ENCODE results near the gene CLCN2.

DNA sequence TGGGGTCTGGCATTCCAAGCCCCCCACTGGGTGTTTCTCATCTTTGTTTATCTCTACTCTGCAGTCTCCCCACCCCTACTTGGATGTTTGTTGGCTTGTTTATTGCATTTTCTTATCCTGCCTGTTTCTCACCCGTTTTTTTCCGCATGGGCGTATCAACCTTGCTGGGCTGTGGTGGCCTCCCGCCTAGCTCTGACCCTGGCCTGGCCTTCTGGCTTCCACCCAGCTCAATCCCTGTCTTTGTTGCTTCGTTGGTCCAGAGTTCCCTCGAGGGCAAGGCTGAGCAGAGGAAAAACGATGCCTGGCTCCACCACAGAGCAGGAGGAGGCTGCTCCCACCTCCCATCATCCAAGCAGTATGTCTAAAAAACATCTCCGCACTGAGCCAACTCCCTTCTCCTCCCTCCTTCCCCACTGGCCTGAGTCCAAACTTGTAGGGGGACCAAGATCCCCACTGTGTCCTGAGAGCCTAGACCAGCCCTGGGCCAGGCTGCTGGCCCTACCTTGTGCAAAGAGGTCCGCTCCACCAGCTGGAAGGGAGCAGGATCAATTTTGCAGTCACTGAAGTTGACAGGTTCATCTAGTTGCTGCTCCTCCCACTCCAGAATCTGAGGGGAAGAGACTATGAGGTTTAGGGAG is 9.8 kb downstream of the CLCN2 start:
- TF ChIP-seq CTCF (IDR thresholded peaks at IDR 0.05) = no peak
- no peak for TF ChIP-seq TEAD4 (CRISPR knock-in tag; IDR thresholded peaks at IDR 0.05)
- TF ChIP-seq, protein P1, sequence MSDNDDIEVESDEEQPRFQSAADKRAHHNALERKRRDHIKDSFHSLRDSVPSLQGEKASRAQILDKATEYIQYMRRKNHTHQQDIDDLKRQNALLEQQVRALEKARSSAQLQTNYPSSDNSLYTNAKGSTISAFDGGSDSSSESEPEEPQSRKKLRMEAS (CRISPR knock-in tag; IDR thresholded peaks at IDR 0.05) = no peak
- no peak for TF ChIP-seq ATF2 (CRISPR knock-in tag; IDR thresholded peaks at IDR 0.05; ENCODE audit: borderline replicate concordance, low read depth)
- TF ChIP-seq, protein P2, sequence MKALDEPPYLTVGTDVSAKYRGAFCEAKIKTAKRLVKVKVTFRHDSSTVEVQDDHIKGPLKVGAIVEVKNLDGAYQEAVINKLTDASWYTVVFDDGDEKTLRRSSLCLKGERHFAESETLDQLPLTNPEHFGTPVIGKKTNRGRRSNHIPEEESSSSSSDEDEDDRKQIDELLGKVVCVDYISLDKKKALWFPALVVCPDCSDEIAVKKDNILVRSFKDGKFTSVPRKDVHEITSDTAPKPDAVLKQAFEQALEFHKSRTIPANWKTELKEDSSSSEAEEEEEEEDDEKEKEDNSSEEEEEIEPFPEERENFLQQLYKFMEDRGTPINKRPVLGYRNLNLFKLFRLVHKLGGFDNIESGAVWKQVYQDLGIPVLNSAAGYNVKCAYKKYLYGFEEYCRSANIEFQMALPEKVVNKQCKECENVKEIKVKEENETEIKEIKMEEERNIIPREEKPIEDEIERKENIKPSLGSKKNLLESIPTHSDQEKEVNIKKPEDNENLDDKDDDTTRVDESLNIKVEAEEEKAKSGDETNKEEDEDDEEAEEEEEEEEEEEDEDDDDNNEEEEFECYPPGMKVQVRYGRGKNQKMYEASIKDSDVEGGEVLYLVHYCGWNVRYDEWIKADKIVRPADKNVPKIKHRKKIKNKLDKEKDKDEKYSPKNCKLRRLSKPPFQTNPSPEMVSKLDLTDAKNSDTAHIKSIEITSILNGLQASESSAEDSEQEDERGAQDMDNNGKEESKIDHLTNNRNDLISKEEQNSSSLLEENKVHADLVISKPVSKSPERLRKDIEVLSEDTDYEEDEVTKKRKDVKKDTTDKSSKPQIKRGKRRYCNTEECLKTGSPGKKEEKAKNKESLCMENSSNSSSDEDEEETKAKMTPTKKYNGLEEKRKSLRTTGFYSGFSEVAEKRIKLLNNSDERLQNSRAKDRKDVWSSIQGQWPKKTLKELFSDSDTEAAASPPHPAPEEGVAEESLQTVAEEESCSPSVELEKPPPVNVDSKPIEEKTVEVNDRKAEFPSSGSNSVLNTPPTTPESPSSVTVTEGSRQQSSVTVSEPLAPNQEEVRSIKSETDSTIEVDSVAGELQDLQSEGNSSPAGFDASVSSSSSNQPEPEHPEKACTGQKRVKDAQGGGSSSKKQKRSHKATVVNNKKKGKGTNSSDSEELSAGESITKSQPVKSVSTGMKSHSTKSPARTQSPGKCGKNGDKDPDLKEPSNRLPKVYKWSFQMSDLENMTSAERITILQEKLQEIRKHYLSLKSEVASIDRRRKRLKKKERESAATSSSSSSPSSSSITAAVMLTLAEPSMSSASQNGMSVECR (CRISPR knock-in tag; IDR thresholded peaks at IDR 0.05; ENCODE audit: borderline replicate concordance) = no peak
- no peak for TF ChIP-seq TEAD1 (CRISPR knock-in tag; IDR thresholded peaks at IDR 0.05)
- TF ChIP-seq, protein P3, sequence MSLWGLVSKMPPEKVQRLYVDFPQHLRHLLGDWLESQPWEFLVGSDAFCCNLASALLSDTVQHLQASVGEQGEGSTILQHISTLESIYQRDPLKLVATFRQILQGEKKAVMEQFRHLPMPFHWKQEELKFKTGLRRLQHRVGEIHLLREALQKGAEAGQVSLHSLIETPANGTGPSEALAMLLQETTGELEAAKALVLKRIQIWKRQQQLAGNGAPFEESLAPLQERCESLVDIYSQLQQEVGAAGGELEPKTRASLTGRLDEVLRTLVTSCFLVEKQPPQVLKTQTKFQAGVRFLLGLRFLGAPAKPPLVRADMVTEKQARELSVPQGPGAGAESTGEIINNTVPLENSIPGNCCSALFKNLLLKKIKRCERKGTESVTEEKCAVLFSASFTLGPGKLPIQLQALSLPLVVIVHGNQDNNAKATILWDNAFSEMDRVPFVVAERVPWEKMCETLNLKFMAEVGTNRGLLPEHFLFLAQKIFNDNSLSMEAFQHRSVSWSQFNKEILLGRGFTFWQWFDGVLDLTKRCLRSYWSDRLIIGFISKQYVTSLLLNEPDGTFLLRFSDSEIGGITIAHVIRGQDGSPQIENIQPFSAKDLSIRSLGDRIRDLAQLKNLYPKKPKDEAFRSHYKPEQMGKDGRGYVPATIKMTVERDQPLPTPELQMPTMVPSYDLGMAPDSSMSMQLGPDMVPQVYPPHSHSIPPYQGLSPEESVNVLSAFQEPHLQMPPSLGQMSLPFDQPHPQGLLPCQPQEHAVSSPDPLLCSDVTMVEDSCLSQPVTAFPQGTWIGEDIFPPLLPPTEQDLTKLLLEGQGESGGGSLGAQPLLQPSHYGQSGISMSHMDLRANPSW (CRISPR knock-in tag; conservative IDR thresholded peaks at IDR 0.05; ENCODE audit: low read depth) = no peak
- TF ChIP-seq CREB1 (CRISPR knock-in tag; IDR thresholded peaks at IDR 0.05) = no peak
- no peak for TF ChIP-seq ZNF232 (CRISPR knock-in tag; IDR thresholded peaks at IDR 0.05)
- no peak for TF ChIP-seq NFYB (CRISPR knock-in tag; conservative IDR thresholded peaks at IDR 0.05; ENCODE audit: low read depth)
- TF ChIP-seq FOXJ3 (CRISPR knock-in tag; IDR thresholded peaks at IDR 0.05; ENCODE audit: borderline replicate concordance) = no peak
- no peak for TF ChIP-seq SMAD4 (CRISPR knock-in tag; IDR thresholded peaks at IDR 0.05)
- TF ChIP-seq NR3C1 (CRISPR knock-in tag; conservative IDR thresholded peaks at IDR 0.05; ENCODE audit: low read depth) = no peak
